ENCODE data around the gene ARPC5L. TPM values are rescaled to one million over a fixed set of nuclear protein-coding genes. Genes with fewer than 3 reads are reported as not detected.

Gene ARPC5L
- total and polyA plus RNA-seq, 2 of the 8 experiments (the other 6 are each of a cell fraction or from before 2014, with no cell fraction given) = 34.1 to 50.6 TPM

DNA sequence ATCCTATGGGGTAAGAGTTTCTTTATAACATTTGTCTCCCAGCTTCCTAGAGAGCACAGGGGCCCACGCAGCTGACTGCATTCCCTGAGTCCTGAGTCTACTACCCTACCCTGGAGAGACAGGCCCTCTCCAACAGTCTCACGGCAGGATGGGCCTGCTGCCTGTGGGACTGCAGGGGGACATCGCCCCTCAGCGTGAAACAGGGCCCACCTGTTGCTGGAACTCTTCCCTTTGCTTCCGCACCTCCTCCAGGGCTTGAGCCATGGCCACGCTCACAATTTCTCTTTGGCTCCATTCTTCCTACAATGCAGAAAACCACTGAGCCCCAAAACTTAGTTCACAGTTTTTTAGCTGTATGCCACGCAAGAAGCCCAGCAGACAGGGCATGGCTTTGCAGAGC, 28.2 kb downstream of the ARPC5L start:
- no peak overlapping the region for H3K4me3 ChIP-seq (ENCODE audit: extremely low read depth in 1 of 4, insufficient read depth in 2 of 4, low read depth in 3 of 4, low read length in 4 of 4)
- no peaks in the 10 kb centered on the region for H3K23me2 ChIP-seq (ENCODE audit: low read depth, low read length)
- H4K20me1 ChIP-seq (replicated peaks in 1 of 2; ENCODE audit: control insufficient read depth in 1 of 2, insufficient read depth in 2 of 2, low read length in 2 of 2) = peaks cover 0 to 2% of the 10 kb centered on the region in 2 experiments
- H2BK12ac ChIP-seq (ENCODE audit: low read depth, low read length) = no peak overlapping the region
- no peak overlapping the region for H3K9ac ChIP-seq (replicated peaks in 1 of 4; ENCODE audit: extremely low read depth in 1 of 4, low read depth in 3 of 4, low read length in 3 of 4)
- no peak overlapping the region for H3K56ac ChIP-seq (replicated peaks; ENCODE audit: insufficient read length, low read depth, low read length)
- no peaks in the 10 kb centered on the region for H3K27me3 ChIP-seq (replicated peaks in 1 of 4; ENCODE audit: control insufficient read depth in 3 of 4, extremely low read depth in 1 of 4, insufficient read depth in 3 of 4, low read length in 3 of 4)
- H3K4me2 ChIP-seq (ENCODE audit: insufficient read depth in 1 of 2, low read depth in 2 of 2, low read length in 2 of 2) = no peak overlapping the region
- 89% methylated on average over 7 of the region's 7 CpGs; no CpG with 5 or more reads in 1 of the 2 experiments for WGBS, 2 experiments (ENCODE audit: extremely low coverage in 1 of 2, insufficient coverage in 1 of 2, insufficient read length in 1 of 2, insufficient replicate concordance in 2 of 2, low coverage in 1 of 2, low lambda C conversion rate in 2 of 2, missing lambda C conversion rate in 1 of 2)
- peaks cover 0 to 1% (median 0%) of the 10 kb centered on the region in 4 experiments; a peak in 2 of 7 replicates for H3K4me1 ChIP-seq (replicated peaks in 1 of 4; ENCODE audit: control insufficient read depth in 3 of 4, insufficient read depth in 4 of 4, low read length in 3 of 4)
- H2BK15ac ChIP-seq (ENCODE audit: low read length) = no peak overlapping the region
- H4K8ac ChIP-seq (ENCODE audit: extremely low read depth, insufficient read depth, low read length) = no peak overlapping the region
- H3K79me2 ChIP-seq (ENCODE audit: control insufficient read depth in 1 of 2, insufficient read depth in 2 of 2, low read length in 2 of 2) = no peaks in the 10 kb centered on the region
- H3K14ac ChIP-seq (ENCODE audit: insufficient read length) = no peak overlapping the region
- H3K9me3 ChIP-seq (ENCODE audit: insufficient read depth in 2 of 2, low read depth in 1 of 2, low read length in 1 of 2) = no peaks in the 10 kb centered on the region; a peak in 1 of 4 replicates
- no peak overlapping the region for H4K5ac ChIP-seq (ENCODE audit: insufficient read length, low read depth, low read length)
- H2BK20ac ChIP-seq (ENCODE audit: low read length) = no peak overlapping the region
- H3K79me1 ChIP-seq (ENCODE audit: low read depth, low read length) = no peaks in the 10 kb centered on the region
- H4K91ac ChIP-seq (replicated peaks; ENCODE audit: insufficient read length, low read length) = no peak overlapping the region
- H3K36me3 ChIP-seq (ENCODE audit: control insufficient read depth in 2 of 4, insufficient read depth in 4 of 4, low read length in 3 of 4) = no peaks in the 10 kb centered on the region; a peak in 1 of 8 replicates
- no peak overlapping the region for H2BK120ac ChIP-seq (replicated peaks; ENCODE audit: low read depth, low read length)
- DNase-seq (ENCODE audit: low read depth in 1 of 2, low spot score in 2 of 2) (no peak), FAIRE-seq (no peak)
- H2AFZ ChIP-seq (ENCODE audit: low read length) = no peak overlapping the region
- H3K23ac ChIP-seq (ENCODE audit: insufficient read length) = no peak overlapping the region
- H3K27ac ChIP-seq (ENCODE audit: low read depth, low read length) = no peak overlapping the region
- H2AK5ac ChIP-seq (ENCODE audit: low read depth, low read length) = no peak overlapping the region
- ChIA-PET CTCF (ENCODE audit: partially characterized antibody) (interaction anchor here (1.2 to 3.0 kb wide), 7 partner anchors 10 to 118 kb away, joined by 3 to 17 read pairs (median 4); partner anchors contain the start of gene WDR38), POLR2A (ENCODE audit: partially characterized antibody) (interaction anchor here (31.1 kb wide), 1 partner anchor 27 kb away, joined by 573 read pairs; the partner anchor contains the start of genes ARPC5L, RPL35 and WDR38)
- no peak overlapping the region for H2BK5ac ChIP-seq (ENCODE audit: low read depth, low read length)
- H3K18ac ChIP-seq (ENCODE audit: extremely low read depth, low read length) = no peak overlapping the region
- no peak overlapping the region for H3K4ac ChIP-seq (replicated peaks; ENCODE audit: insufficient read length, low read depth, low read length)
- no peak for TF ChIP-seq RNF2 (IDR thresholded peaks at IDR 0.05; ENCODE audit: borderline replicate concordance, low read depth, low read length, missing control alignments, poor library complexity, severe bottlenecking)
- TF ChIP-seq EP300 (IDR thresholded peaks at IDR 0.05; ENCODE audit: borderline replicate concordance in 1 of 2, low read depth in 2 of 2, low read length in 2 of 2) = no peak
- no peak for TF ChIP-seq CTBP2 (IDR thresholded peaks at IDR 0.05; ENCODE audit: borderline replicate concordance, insufficient read depth, insufficient read length, low read length)
- TF ChIP-seq RAD21 (IDR thresholded peaks at IDR 0.05 in 1 of 2, conservative IDR thresholded peaks at IDR 0.05 in 1 of 2; ENCODE audit: low read depth in 2 of 2, low read length in 2 of 2) = no peak
- no peak for TF ChIP-seq RBBP5 (IDR thresholded peaks at IDR 0.05; ENCODE audit: borderline replicate concordance, low read depth, low read length)
- TF ChIP-seq CBX8 (IDR thresholded peaks at IDR 0.05; ENCODE audit: borderline replicate concordance, low read depth, low read length) = no peak
- no peak for TF ChIP-seq MAFK (IDR thresholded peaks at IDR 0.05; ENCODE audit: low read depth, low read length)
- TF ChIP-seq SP4 (IDR thresholded peaks at IDR 0.05; ENCODE audit: low read length) = no peak
- TF ChIP-seq TAF1 (IDR thresholded peaks at IDR 0.05; ENCODE audit: low read depth, low read length) = no peak
- no peak for TF ChIP-seq JUND (IDR thresholded peaks at IDR 0.05; ENCODE audit: low read length)
- no peak for TF ChIP-seq CREB1 (IDR thresholded peaks at IDR 0.05)
- no peak for TF ChIP-seq EZH2 (IDR thresholded peaks at IDR 0.05; ENCODE audit: low read depth, low read length, severe bottlenecking)
- TF ChIP-seq FOSL1 (IDR thresholded peaks at IDR 0.05; ENCODE audit: insufficient read depth, low read depth, low read length) = no peak

Measured in H1 (cell line).